GM10266 (cell line): ENCODE data around the gene ATP10A.
A peak's percentile ranks its signal among the peaks of the same experiment; 100 is the strongest.

ENCODE experiments used
- DNase-seq: peaks from one replicate; pipeline ENCODE4 v3.0.0; 2012; ENCODE audit errors: extremely low spot score
- CTCF ChIP-seq: IDR thresholded peaks from 2 replicates; pipeline ENCODE4 v1.5.1; 2012; ENCODE audit warnings: mild to moderate bottlenecking, low read depth; ENCODE audit not compliant: control insufficient read depth, insufficient read depth; ENCODE audit errors: missing control alignments

ATP10A gene

GRCh38 chr15:25697586-25697985, 165.5 kb downstream of the ATP10A start:
- TF ChIP-seq CTCF: no peak
- no peak for DNase-seq

GRCh38 chr15:25695875-25696760, 167.0 kb downstream of the ATP10A start:
- no peak for TF ChIP-seq CTCF
- no peak for DNase-seq

DNA sequence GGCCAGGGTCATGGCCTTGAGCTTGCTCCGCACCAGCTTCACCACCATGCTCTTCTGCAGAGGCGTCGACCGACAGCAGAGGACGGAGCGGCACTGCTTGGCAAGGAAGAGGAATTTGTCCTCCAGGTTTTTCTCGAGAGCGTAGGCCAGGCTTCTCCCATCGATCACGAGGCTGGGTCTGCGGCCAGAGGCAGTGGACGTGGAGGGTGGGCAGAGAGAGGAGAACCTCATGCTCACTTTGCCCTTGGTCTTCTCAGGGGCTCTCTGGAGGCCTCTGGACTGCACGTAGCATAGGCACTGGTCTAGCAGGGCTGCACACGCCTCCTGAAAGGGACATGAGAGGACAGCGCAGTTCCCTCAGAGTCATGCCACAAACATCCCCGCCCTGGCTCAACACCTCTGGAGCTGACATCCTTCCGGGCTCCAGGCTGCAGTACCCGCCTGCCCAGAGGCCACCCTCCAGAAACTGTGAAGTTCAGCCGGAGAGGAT, 168.3 kb downstream of the ATP10A start:
- DNase-seq: no peak

GRCh38 chr15:25694239-25694584, 168.9 kb downstream of the ATP10A start:
- no peak for DNase-seq
- TF ChIP-seq CTCF: no peak

More for the DNA sequence above, 168.3 kb downstream of the ATP10A start:
- TF ChIP-seq CTCF: no peak

- TF ChIP-seq CTCF: peak; percentile 11
- DNase-seq: no peak
Observed at GRCh38 chr15:25693321-25694238, 169.5 kb downstream of the ATP10A start.

DNA sequence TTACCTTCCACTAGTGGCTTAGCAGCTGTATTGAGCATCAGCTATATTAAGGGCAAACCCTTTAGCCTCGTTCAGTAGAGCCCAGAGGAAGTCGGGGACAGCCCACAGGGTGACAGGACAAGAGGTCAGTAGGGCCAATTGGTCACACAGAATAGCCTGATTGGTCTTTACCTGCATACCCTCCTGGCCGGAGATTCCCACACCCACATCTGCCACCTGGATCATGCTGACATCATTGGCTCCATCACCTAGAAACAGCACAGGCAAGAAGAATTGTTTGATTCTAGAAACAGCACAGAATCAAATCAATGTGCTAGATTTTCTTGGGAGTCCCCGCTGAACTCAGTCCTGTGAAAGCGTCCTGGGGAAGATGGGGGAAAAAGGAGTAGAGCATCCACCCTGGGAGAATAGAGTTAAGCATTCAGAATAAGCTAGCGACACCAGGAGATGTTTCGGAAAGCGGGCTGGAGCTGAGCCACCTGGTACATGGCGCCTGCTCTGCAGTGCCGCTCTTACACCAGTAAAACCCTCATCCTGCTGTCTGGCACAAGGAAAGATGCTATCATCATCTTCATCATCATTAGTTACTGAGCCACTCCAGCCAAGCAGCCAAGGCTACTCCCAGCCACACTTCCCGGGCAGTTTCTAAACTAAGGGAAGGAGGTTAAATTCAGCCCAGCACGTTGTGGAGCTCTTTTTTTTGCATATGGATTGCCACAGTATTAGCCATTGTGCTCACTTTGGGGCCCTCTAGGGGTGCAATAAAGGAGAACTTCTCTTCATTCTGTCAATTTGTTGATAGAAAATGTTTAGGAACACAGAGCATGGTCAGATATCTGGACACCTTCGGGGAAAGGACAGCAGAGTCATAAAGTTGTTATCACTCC, 171.3 kb downstream of the ATP10A start:
- no peak for DNase-seq
- no peak for TF ChIP-seq CTCF
